SK-N-SH treated with all-trans-retinoic acid at 6 μM for 48 hours (cell line): Measurements from ENCODE around the gene PEX10.

Source experiments
- ATAC-seq: fragments of 200-7000 bp; cut with Tn5 transposase; 3 replicates; pipeline ENCODE4 v1.9.1; 2020; ENCODE audit warnings: mild to moderate bottlenecking, moderate library complexity
- ARNTL ChIP-seq: fragments of 450-650 bp; formaldehyde crosslinking; IDR thresholded peaks from 2 replicates; pipeline ENCODE4 v1.5.0; 2020; ENCODE audit warnings: low read depth, mild to moderate bottlenecking, moderate library complexity, borderline replicate concordance
- BACH2 ChIP-seq: fragments of 250-450 bp; sonication (Bioruptor Pico); IDR thresholded peaks from 2 replicates; pipeline ENCODE4 v1.9.0; 2021; ENCODE audit warnings: mild to moderate bottlenecking, borderline replicate concordance
- CSDC2 ChIP-seq: fragments of 250-450 bp; sonication (Bioruptor Pico); IDR thresholded peaks from 2 replicates; pipeline ENCODE4 v1.5.0; 2020; ENCODE audit warnings: mild to moderate bottlenecking, moderate library complexity
- ESRRG ChIP-seq: fragments of 250-450 bp; sonication (Bioruptor Pico); IDR thresholded peaks from 2 replicates; pipeline ENCODE4 v1.6.1; 2021; ENCODE audit warnings: mild to moderate bottlenecking
- GLIS3 ChIP-seq: fragments of 250-450 bp; sonication (Bioruptor Pico); IDR thresholded peaks from 2 replicates; pipeline ENCODE4 v1.5.0; 2020; ENCODE audit warnings: mild to moderate bottlenecking, moderate library complexity
- ISL1 ChIP-seq: fragments of 250-450 bp; sonication (Bioruptor Pico); IDR thresholded peaks from 2 replicates; pipeline ENCODE4 v2.1.2; 2022; ENCODE audit warnings: mild to moderate bottlenecking, moderate library complexity
- OSR1 ChIP-seq: fragments of 250-450 bp; sonication (Bioruptor Pico); IDR thresholded peaks from 2 replicates; pipeline ENCODE4 v1.8.0; 2022; ENCODE audit warnings: moderate library complexity, mild to moderate bottlenecking, inconsistent platforms
- PPARA ChIP-seq: fragments of 250-450 bp; sonication (Bioruptor Pico); IDR thresholded peaks from 2 replicates; pipeline ENCODE4 v1.5.0; 2020; ENCODE audit warnings: mild to moderate bottlenecking, borderline replicate concordance
- RARB ChIP-seq: fragments of 250-450 bp; sonication (Bioruptor Pico); IDR thresholded peaks from 2 replicates; pipeline ENCODE4 v1.8.0; 2021; ENCODE audit warnings: mild to moderate bottlenecking, moderate library complexity
- SNAI2 ChIP-seq: fragments of 250-450 bp; sonication (Bioruptor Pico); IDR thresholded peaks from 2 replicates; pipeline ENCODE4 v1.5.0; 2020; ENCODE audit warnings: mild to moderate bottlenecking, moderate library complexity
- TCF4 ChIP-seq: fragments of 250-450 bp; sonication (Bioruptor Pico); IDR thresholded peaks from 2 replicates; pipeline ENCODE4 v1.8.0; 2021; ENCODE audit warnings: mild to moderate bottlenecking, moderate library complexity, borderline replicate concordance
- TOX ChIP-seq: fragments of 250-450 bp; sonication (Bioruptor Pico); IDR thresholded peaks from 2 replicates; pipeline ENCODE4 v1.8.0; 2021; ENCODE audit warnings: mild to moderate bottlenecking, moderate library complexity, borderline replicate concordance
- ZC3H10 ChIP-seq: fragments of 250-450 bp; sonication (Bioruptor Pico); IDR thresholded peaks from 2 replicates; pipeline ENCODE4 v1.5.1; 2021; ENCODE audit warnings: mild to moderate bottlenecking, moderate library complexity
- ZFP3 ChIP-seq: fragments of 250-450 bp; sonication (Bioruptor Pico); IDR thresholded peaks from 2 replicates; pipeline ENCODE4 v1.5.0; 2020; ENCODE audit warnings: mild to moderate bottlenecking, moderate library complexity
- ZFP30 ChIP-seq: fragments of 450-650 bp; formaldehyde crosslinking; IDR thresholded peaks from 2 replicates; pipeline ENCODE4 v1.5.0; 2022; ENCODE audit warnings: mild to moderate bottlenecking, moderate library complexity
- ZNF565 ChIP-seq: fragments of 450-650 bp; formaldehyde crosslinking; conservative IDR thresholded peaks from 2 replicates; pipeline ENCODE4 v1.5.0; 2020; ENCODE audit warnings: low read depth, mild to moderate bottlenecking, moderate library complexity
- ZNF70 ChIP-seq: fragments of 450-650 bp; formaldehyde crosslinking; IDR thresholded peaks from 2 replicates; pipeline ENCODE4 v1.5.0; 2020; ENCODE audit warnings: mild to moderate bottlenecking, moderate library complexity
- ZNF8 ChIP-seq: fragments of 450-650 bp; formaldehyde crosslinking; IDR thresholded peaks from 2 replicates; pipeline ENCODE4 v1.5.0; 2020; ENCODE audit warnings: mild to moderate bottlenecking, moderate library complexity
- TF ChIP-seq, protein P1 (sequence below): fragments of 250-450 bp; sonication (Bioruptor Pico); IDR thresholded peaks from 2 replicates; pipeline ENCODE4 v1.5.1; 2020; ENCODE audit warnings: low read depth, mild to moderate bottlenecking, moderate library complexity
- TF ChIP-seq, protein P2 (sequence below): fragments of 250-450 bp; sonication (Bioruptor Pico); IDR thresholded peaks from 2 replicates; pipeline ENCODE4 v1.5.0; 2020; ENCODE audit warnings: mild to moderate bottlenecking, moderate library complexity
- TF ChIP-seq, protein P3 (sequence below): fragments of 250-450 bp; sonication (Bioruptor Pico); IDR thresholded peaks from 2 replicates; pipeline ENCODE4 v1.8.0; 2021; ENCODE audit warnings: low read depth, mild to moderate bottlenecking, moderate library complexity, borderline replicate concordance

Gene PEX10

DNA sequence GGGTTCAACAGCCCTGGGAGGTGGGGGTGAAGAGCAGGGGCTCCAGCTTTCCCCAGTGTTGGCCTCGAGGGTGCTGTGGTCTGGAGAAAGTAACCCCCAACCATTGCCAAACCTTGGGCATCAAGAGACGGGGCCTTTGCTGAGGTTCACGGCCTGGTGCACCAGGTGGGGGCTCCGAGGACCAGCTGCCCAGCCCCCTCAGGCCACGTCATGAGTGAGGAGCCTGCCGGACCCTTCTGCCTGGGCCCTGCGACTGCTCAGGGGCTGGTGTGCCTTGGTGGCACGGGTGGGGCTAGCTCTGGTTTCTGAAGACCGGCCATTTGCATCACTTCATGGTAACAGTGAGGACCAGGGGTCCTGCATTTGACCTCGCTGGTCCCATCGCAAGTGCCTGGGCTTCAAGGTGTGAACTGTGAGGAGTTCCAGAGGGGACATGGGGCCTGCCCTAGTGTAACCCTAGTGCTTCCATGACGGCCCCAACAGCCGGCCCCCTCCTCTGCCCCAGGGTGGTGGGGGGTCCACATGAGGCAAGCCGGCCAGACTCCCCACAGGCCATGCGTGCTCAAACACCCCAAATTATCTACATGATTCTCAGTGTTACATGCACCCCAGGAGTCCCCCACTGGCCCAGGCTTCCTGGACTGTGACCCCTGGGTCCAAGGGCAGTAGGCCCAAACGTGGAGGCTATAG lies 34.5 kb downstream of the PEX10 start:
- no peak for TF ChIP-seq ZNF565
- no peak for TF ChIP-seq RARB (CRISPR knock-in tag)
- TF ChIP-seq GLIS3 (CRISPR knock-in tag) = no peak
- TF ChIP-seq OSR1 (CRISPR knock-in tag) = no peak
- ATAC-seq = no peak

DNA sequence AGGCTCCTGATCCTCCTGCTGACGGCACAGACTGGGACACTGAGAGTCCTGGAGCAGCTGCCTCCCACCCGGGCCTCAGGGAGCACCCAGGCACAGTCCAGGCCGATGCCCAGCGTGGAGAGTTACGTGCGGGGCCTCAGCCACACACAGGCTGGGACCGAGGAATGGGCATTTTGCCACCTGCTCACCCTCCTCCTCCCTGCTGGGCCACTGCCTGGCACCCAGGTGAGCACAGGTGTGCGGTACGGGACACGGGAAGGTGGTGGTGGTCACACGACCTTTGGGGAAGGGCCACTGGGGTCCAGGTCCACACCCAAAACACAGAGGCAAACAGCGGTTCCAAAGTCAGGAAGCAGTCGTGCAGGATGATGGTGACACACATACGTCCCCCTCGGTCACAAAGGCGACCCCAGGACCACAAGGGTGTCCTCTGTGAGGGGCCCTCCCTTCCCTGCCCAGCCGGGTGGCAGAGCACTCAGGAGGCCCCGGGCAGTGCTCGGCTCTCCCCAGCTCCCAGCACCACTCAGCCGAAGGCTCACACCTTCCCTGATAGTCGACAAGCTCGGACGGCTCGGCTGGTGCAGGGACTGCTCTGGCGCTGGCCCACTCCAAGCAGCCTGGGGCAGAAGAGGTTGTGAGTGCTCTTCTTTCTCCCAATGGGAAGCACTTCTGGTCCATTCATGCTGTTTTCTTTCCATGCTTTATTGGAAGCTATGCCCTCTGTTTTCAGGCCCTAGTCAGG lies 35.3 kb downstream of the PEX10 start:
- TF ChIP-seq, protein P1, sequence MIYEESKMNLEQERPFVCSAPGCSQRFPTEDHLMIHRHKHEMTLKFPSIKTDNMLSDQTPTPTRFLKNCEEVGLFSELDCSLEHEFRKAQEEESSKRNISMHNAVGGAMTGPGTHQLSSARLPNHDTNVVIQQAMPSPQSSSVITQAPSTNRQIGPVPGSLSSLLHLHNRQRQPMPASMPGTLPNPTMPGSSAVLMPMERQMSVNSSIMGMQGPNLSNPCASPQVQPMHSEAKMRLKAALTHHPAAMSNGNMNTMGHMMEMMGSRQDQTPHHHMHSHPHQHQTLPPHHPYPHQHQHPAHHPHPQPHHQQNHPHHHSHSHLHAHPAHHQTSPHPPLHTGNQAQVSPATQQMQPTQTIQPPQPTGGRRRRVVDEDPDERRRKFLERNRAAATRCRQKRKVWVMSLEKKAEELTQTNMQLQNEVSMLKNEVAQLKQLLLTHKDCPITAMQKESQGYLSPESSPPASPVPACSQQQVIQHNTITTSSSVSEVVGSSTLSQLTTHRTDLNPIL (CRISPR knock-in tag) = no peak
- TF ChIP-seq ZC3H10 (CRISPR knock-in tag) = no peak
- no peak for ATAC-seq

DNA sequence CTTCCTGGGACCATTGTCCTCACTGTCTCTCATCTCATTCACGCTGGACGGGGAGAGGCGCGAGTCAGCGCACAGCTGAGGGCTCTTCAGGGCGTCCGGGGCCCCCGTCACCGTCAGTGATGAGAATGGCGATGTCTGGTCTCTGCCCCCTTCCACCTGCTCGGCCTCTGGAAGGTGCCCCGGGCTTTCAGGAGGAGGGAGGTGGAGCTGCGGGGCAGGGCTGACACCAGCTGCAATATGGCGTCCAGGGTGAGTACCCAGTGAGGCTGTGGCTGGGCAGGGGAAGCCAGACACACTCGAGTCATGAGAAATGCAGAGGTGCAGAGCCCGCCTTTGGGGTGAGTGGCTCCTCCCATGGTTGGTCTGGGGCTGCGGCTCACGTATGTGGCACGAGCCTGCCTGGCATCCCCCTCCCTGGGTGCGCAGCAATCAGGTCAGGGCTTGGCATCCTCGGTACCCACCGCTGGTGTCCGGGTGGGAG lies 36.1 kb downstream of the PEX10 start:
- ATAC-seq = no peak
- TF ChIP-seq GLIS3 (CRISPR knock-in tag) (no peak), ZFP3 (no peak), PPARA (CRISPR knock-in tag) (no peak), ISL1 (no peak), TCF4 (CRISPR knock-in tag) (no peak), SNAI2 (no peak), ZFP30 (CRISPR knock-in tag) (no peak), ZC3H10 (CRISPR knock-in tag) (no peak), TOX (CRISPR knock-in tag) (no peak), ZNF70 (CRISPR knock-in tag) (no peak), RARB (CRISPR knock-in tag) (no peak), ESRRG (CRISPR knock-in tag) (no peak), ARNTL (CRISPR knock-in tag) (no peak), CSDC2 (CRISPR knock-in tag) (no peak), ZNF8 (CRISPR knock-in tag) (no peak), ZNF565 (no peak)
- TF ChIP-seq, protein P2, sequence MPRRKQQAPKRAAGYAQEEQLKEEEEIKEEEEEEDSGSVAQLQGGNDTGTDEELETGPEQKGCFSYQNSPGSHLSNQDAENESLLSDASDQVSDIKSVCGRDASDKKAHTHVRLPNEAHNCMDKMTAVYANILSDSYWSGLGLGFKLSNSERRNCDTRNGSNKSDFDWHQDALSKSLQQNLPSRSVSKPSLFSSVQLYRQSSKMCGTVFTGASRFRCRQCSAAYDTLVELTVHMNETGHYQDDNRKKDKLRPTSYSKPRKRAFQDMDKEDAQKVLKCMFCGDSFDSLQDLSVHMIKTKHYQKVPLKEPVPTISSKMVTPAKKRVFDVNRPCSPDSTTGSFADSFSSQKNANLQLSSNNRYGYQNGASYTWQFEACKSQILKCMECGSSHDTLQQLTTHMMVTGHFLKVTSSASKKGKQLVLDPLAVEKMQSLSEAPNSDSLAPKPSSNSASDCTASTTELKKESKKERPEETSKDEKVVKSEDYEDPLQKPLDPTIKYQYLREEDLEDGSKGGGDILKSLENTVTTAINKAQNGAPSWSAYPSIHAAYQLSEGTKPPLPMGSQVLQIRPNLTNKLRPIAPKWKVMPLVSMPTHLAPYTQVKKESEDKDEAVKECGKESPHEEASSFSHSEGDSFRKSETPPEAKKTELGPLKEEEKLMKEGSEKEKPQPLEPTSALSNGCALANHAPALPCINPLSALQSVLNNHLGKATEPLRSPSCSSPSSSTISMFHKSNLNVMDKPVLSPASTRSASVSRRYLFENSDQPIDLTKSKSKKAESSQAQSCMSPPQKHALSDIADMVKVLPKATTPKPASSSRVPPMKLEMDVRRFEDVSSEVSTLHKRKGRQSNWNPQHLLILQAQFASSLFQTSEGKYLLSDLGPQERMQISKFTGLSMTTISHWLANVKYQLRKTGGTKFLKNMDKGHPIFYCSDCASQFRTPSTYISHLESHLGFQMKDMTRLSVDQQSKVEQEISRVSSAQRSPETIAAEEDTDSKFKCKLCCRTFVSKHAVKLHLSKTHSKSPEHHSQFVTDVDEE (CRISPR knock-in tag) = no peak
- TF ChIP-seq, protein P1 (CRISPR knock-in tag) = no peak
- TF ChIP-seq, protein P3, sequence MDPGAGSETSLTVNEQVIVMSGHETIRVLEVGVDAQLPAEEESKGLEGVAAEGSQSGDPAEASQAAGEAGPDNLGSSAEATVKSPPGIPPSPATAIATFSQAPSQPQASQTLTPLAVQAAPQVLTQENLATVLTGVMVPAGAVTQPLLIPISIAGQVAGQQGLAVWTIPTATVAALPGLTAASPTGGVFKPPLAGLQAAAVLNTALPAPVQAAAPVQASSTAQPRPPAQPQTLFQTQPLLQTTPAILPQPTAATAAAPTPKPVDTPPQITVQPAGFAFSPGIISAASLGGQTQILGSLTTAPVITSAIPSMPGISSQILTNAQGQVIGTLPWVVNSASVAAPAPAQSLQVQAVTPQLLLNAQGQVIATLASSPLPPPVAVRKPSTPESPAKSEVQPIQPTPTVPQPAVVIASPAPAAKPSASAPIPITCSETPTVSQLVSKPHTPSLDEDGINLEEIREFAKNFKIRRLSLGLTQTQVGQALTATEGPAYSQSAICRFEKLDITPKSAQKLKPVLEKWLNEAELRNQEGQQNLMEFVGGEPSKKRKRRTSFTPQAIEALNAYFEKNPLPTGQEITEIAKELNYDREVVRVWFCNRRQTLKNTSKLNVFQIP (CRISPR knock-in tag) = no peak

DNA sequence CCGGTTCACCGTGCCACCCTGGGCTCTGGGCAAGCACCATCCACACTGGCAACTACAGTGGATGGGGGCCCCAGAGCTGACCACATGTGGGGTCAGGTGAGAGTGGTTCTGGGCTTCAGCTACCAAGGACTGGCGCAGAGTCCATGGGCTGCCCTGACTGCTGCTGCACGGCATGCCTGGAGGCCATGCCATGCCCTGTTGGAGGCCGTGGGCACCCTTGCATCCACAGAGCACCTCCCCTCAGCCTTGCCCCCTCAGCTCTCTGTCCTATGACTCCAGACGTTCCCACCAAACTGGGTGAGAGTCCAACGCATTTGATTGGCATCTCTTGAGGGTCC lies 36.5 kb downstream of the PEX10 start:
- no peak; the same call in 2 of the 3 replicates for ATAC-seq
- TF ChIP-seq, protein P1 (CRISPR knock-in tag) = no peak
- no peak for TF ChIP-seq ESRRG (CRISPR knock-in tag)
- TF ChIP-seq TOX (CRISPR knock-in tag) = no peak
- TF ChIP-seq ZFP30 (CRISPR knock-in tag) = no peak
- no peak for TF ChIP-seq OSR1 (CRISPR knock-in tag)
- TF ChIP-seq, protein P3 (CRISPR knock-in tag) = no peak
- TF ChIP-seq BACH2 = no peak
- TF ChIP-seq, protein P2 (CRISPR knock-in tag) = no peak
- no peak for TF ChIP-seq ZFP3
